Neural crest cell (in vitro differentiated cells): Measurements from ENCODE around the gene ANO4. TPM values are rescaled to one million over a fixed set of nuclear protein-coding genes. Genes with fewer than 3 reads are reported as not detected.

Source experiments
- DNase-seq: peaks from one replicate; pipeline ENCODE4 v3.0.0; 2021; ENCODE audit warnings: low read depth, mixed read lengths, low spot score
- H3K27ac Mint-ChIP-seq: one replicate; pipeline ENCODE4 v1.8.0; 2021; ENCODE audit warnings: mild to moderate bottlenecking, mixed read lengths; ENCODE audit not compliant: unreplicated experiment
- H3K27me3 Mint-ChIP-seq: 2 replicates; pipeline ENCODE4 v1.8.0; 2021; ENCODE audit warnings: low read depth, mild to moderate bottlenecking, mixed read lengths
- H3K36me3 Mint-ChIP-seq: 2 replicates; pipeline ENCODE4 v1.8.0; 2021; ENCODE audit warnings: low read depth, mild to moderate bottlenecking, mixed read lengths
- H3K4me1 Mint-ChIP-seq: 2 replicates; pipeline ENCODE4 v1.8.0; 2021; ENCODE audit warnings: mixed read lengths
- H3K4me3 Mint-ChIP-seq: one replicate; pipeline ENCODE4 v1.8.0; 2021; ENCODE audit warnings: mild to moderate bottlenecking, mixed read lengths
- H3K9me3 Mint-ChIP-seq: 2 replicates; pipeline ENCODE4 v1.8.0; 2021; ENCODE audit warnings: mixed read lengths
- total RNA-seq: library from RNA; stranded (reverse); gene quantifications from 2 replicates; pipeline ENCODE4 v1.2.1, GENCODE V29; 2021
- TF ChIP-seq, protein P1 (sequence below): fragments of 200-600 bp; sonication (generic); conservative IDR thresholded peaks from 2 replicates; pipeline ENCODE4 v1.5.0; 2021; ENCODE audit warnings: antibody characterized with exemption, mild to moderate bottlenecking

The ANO4 gene
- total RNA-seq, 1 donor from 2014 or later, result 0.61 TPM

DNA sequence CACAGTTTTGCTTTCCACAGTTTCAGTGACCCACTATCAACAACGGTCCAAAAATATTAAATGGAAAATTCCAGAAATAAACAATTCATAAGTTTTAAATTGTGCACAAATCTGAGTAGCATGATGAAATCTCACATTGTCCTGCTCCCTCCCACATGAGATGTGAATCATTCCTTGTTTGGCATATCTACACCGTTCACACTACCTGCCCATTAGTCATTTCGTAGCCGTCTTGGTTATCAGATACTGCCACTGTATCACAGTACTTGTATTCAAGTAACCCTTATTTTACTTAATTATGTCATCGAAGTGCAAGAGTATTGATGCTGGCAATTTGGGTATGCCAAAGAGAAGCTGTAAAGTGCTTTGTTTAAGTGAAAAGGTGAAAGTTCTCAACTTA, 270.1 kb downstream of the ANO4 start:
- no peak overlapping the region for H3K4me3 Mint-ChIP-seq
- peaks cover 10% of the 10 kb centered on the region for H3K9me3 Mint-ChIP-seq
- no peaks in the 10 kb centered on the region for H3K4me1 Mint-ChIP-seq
- no peak overlapping the region for H3K27ac Mint-ChIP-seq
- H3K36me3 Mint-ChIP-seq, result no peaks in the 10 kb centered on the region
- TF ChIP-seq, protein P1, sequence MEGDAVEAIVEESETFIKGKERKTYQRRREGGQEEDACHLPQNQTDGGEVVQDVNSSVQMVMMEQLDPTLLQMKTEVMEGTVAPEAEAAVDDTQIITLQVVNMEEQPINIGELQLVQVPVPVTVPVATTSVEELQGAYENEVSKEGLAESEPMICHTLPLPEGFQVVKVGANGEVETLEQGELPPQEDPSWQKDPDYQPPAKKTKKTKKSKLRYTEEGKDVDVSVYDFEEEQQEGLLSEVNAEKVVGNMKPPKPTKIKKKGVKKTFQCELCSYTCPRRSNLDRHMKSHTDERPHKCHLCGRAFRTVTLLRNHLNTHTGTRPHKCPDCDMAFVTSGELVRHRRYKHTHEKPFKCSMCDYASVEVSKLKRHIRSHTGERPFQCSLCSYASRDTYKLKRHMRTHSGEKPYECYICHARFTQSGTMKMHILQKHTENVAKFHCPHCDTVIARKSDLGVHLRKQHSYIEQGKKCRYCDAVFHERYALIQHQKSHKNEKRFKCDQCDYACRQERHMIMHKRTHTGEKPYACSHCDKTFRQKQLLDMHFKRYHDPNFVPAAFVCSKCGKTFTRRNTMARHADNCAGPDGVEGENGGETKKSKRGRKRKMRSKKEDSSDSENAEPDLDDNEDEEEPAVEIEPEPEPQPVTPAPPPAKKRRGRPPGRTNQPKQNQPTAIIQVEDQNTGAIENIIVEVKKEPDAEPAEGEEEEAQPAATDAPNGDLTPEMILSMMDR, result no peak
- H3K27me3 Mint-ChIP-seq, result no peaks in the 10 kb centered on the region
- DNase-seq, result no peak

DNA sequence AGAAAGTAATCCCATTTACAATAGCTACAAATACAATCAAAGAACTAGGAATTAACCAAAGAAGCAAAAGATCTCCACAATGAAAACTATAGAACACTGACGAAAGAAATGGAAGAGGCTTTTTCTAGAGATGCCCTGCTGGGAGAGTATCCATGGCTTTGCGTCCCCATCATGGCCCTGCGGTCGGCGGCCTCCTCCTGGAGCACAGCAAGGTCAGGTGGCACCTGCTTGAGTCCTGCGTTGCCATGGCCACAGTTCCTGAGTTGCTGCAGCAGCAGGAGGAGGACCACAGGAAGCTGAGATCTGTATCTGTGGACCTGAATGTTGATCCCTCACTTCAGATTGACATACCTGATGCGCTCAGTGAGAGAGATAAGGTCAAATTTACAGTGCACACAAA, 271.9 kb downstream of the ANO4 start:
- no peak overlapping the region for H3K27ac Mint-ChIP-seq
- DNase-seq, result no peak
- no peak overlapping the region for H3K4me3 Mint-ChIP-seq
- TF ChIP-seq, protein P1, result no peak
- no peaks in the 10 kb centered on the region for H3K27me3 Mint-ChIP-seq
- no peaks in the 10 kb centered on the region for H3K36me3 Mint-ChIP-seq
- no peaks in the 10 kb centered on the region for H3K4me1 Mint-ChIP-seq
- peaks cover 10% of the 10 kb centered on the region for H3K9me3 Mint-ChIP-seq

DNA sequence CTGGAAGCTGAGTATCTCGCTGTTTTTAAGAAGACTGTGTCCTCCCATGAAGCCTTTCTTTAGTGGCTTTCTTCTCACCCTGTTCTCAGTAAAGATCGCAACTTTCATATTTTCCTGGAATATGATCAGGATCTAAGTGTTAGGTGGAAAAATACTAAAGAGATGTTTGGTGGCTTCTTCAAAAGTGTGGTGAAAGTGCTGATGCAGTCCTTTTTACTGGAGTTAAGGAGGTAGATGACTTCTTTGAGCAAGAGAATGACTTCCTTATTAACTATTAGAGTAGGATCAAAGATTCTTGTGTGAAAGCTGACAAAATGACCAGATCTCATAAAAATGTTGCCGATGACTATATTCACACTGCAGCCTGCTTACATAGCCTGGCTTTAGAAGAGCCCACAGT, 273.8 kb downstream of the ANO4 start:
- Mint-ChIP-seq H3K4me3 (no peak overlapping the region), H3K27ac (no peak overlapping the region), H3K27me3 (no peaks in the 10 kb centered on the region), H3K4me1 (no peaks in the 10 kb centered on the region), H3K9me3 (peaks cover 13% of the 10 kb centered on the region), H3K36me3 (no peaks in the 10 kb centered on the region)
- TF ChIP-seq, protein P1, result no peak
- no peak for DNase-seq

DNA sequence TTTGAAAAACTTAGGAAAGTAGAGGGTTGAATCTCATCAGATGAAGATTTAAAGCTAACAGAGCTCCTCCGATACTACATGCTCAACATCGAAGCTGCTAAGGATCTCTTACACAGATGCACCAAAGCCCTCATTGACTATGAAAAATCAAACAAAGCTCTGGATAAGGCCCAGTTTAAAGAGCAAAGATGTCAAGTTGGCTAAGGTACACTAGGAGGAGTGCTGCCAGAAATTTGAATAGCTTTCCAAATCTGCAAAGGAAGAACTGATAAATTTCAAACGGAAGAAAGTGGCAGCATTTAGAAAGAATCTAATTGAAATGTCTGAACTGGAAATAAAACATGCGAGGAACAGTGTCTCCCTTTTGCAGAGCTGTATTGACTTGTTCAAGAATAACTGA, 274.3 kb downstream of the ANO4 start:
- Mint-ChIP-seq H3K9me3 (peaks cover 13% of the 10 kb centered on the region), H3K4me3 (no peak overlapping the region), H3K4me1 (no peaks in the 10 kb centered on the region), H3K27ac (no peak overlapping the region), H3K36me3 (no peaks in the 10 kb centered on the region), H3K27me3 (no peaks in the 10 kb centered on the region)
- TF ChIP-seq, protein P1, result no peak
- DNase-seq, result no peak

DNA sequence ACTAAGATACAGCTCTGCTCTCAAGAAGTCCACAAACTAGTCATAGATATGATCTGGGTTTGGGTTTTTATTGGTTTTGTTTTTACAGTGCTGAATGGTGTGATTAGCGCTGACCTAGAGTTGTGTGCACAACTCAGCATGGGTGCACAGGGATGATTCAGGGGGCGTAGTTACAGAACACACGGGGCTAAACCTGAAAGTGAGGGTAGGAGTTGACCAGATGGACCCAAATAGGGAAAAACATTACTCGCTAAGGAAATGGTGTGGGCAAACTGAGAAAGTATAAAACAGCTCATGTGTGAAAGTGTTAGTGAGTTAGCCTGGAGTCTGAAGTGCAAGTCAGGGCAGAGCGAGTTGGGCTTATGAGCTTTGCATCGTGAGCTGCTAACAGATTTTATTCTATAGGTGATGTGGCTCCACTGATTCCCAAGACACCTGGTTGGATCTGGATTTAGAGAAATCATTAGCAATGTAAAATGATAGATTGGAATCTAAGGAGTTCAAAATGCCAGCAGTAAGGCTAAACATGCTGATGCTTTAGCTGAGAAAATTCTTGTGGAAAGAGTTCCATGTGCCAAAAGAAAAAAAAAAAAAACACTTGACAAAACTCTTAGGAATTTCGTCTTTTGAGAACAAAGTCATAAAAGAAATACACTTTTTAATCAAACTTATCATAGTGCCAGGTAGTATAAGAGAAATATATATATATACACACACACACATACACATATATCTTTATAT, 280.5 kb downstream of the ANO4 start:
- Mint-ChIP-seq H3K4me3 (no peak overlapping the region), H3K27me3 (no peaks in the 10 kb centered on the region), H3K9me3 (peaks cover 3% of the 10 kb centered on the region), H3K36me3 (no peaks in the 10 kb centered on the region), H3K27ac (no peak overlapping the region), H3K4me1 (no peaks in the 10 kb centered on the region)
- DNase-seq, result no peak
- TF ChIP-seq, protein P1, result no peak
